ENCODE data around the gene ZNF211.
A peak's percentile ranks its signal among the peaks of the same experiment; 100 is the strongest.

The ZNF211 gene

GRCh38 chr19:57632987-57633831 lies at the start of gene ZNF211:
Gene ZNF211 (plus strand): TSS chr19:57633168. CDS start chr19:57633347, 179 bp downstream.
- peak; percentile 97 for DNase-seq (ENCODE audit: low spot score)

GRCh38 chr19:57583521-57584416 lies 49.2 kb upstream of the ZNF211 start, which contains the start of gene ZIK1:
Gene ZIK1 (plus strand): TSS chr19:57584145. CDS start chr19:57584357, 212 bp downstream.
- DNase-seq (ENCODE audit: low spot score): peak; percentile 98

GRCh38 chr19:57587529-57587928 lies 45.4 kb upstream of the ZNF211 start:
- no peak for DNase-seq (ENCODE audit: low spot score)

- no peak for DNase-seq (ENCODE audit: low spot score)
Observed at GRCh38 chr19:57599377-57599760, 33.6 kb upstream of the ZNF211 start.

GRCh38 chr19:57599761-57600383 lies 33.1 kb upstream of the ZNF211 start, which contains the start of gene ZNF530:
Gene ZNF530 (plus strand): TSS chr19:57599885. CDS start chr19:57604346, 4,461 bp downstream.
- DNase-seq (ENCODE audit: low spot score): peak; percentile 96

GRCh38 chr19:57606931-57607330 lies 26.0 kb upstream of the ZNF211 start:
- no peak for DNase-seq (ENCODE audit: low spot score)

- no peak for DNase-seq (ENCODE audit: low spot score)
Observed at GRCh38 chr19:57611113-57611512, 21.9 kb upstream of the ZNF211 start.

GRCh38 chr19:57613941-57614743 lies 18.8 kb upstream of the ZNF211 start, which contains the start of gene ZNF134:
Gene ZNF134 (plus strand): TSS chr19:57614242. CDS start chr19:57619469, 5,227 bp downstream.
- peak; percentile 95 for DNase-seq (ENCODE audit: low spot score)

- DNase-seq (ENCODE audit: low spot score): no peak
Observed at GRCh38 chr19:57615346-57615745, 17.6 kb upstream of the ZNF211 start.

- DNase-seq (ENCODE audit: low spot score): no peak
Observed at GRCh38 chr19:57620673-57621348, 12.2 kb upstream of the ZNF211 start.

GRCh38 chr19:57623091-57623490 lies 9.9 kb upstream of the ZNF211 start:
- DNase-seq (ENCODE audit: low spot score): no peak

GRCh38 chr19:57633832-57634131 lies 814 bp downstream of the ZNF211 start:
- no peak for DNase-seq (ENCODE audit: low spot score)

GRCh38 chr19:57637379-57637778 lies 4.4 kb downstream of the ZNF211 start:
- DNase-seq (ENCODE audit: low spot score): no peak

GRCh38 chr19:57641715-57642234 lies 8.8 kb downstream of the ZNF211 start:
- no peak for DNase-seq (ENCODE audit: low spot score)

- DNase-seq (ENCODE audit: low spot score): no peak
Observed at GRCh38 chr19:57642396-57643046, 9.6 kb downstream of the ZNF211 start.

GRCh38 chr19:57643734-57644133 lies 10.8 kb downstream of the ZNF211 start:
- no peak for DNase-seq (ENCODE audit: low spot score)

GRCh38 chr19:57648331-57649003 lies 15.5 kb downstream of the ZNF211 start:
- DNase-seq (ENCODE audit: low spot score): no peak

GRCh38 chr19:57651654-57651996 lies 18.7 kb downstream of the ZNF211 start:
- DNase-seq (ENCODE audit: low spot score): no peak

GRCh38 chr19:57653689-57654088 lies 20.7 kb downstream of the ZNF211 start:
- no peak for DNase-seq (ENCODE audit: low spot score)

GRCh38 chr19:57655443-57655842 lies 22.5 kb downstream of the ZNF211 start:
- no peak for DNase-seq (ENCODE audit: low spot score)

Data from cerebellar cortex (tissue), 1 donor.